H9 (cell line): ENCODE measurements around the gene UBE2E1. TPM values are rescaled to one million over a fixed set of nuclear protein-coding genes. Genes with fewer than 3 reads are reported as not detected.

Source experiments
- DNase-seq: peaks from one replicate; pipeline ENCODE4 v3.0.0-alpha.2; 2017
- H2AFZ ChIP-seq: one replicate; pipeline ENCODE4 v1.6.1; 2013; ENCODE audit warnings: mild to moderate bottlenecking, low read length, control low read depth, moderate library complexity
- H2AK5ac ChIP-seq: 2 replicates; pipeline ENCODE4 v1.6.1; 2013; ENCODE audit warnings: low read length, control low read depth, mixed read lengths; ENCODE audit not compliant: insufficient read length
- H2BK120ac ChIP-seq: one replicate; pipeline ENCODE4 v1.6.1; 2013; ENCODE audit warnings: low read depth, mild to moderate bottlenecking, low read length, control low read depth, inconsistent platforms; ENCODE audit not compliant: poor library complexity, severe bottlenecking
- H2BK12ac ChIP-seq: 2 replicates; pipeline ENCODE4 v1.6.1; 2013; ENCODE audit warnings: low read length, control low read depth, mixed read lengths, low read depth; ENCODE audit not compliant: insufficient read length
- H2BK15ac ChIP-seq: 2 replicates; pipeline ENCODE4 v1.6.1; 2013; ENCODE audit warnings: low read depth, low read length, control low read depth
- H2BK20ac ChIP-seq: one replicate; pipeline ENCODE4 v1.6.1; 2013; ENCODE audit warnings: low read depth, mild to moderate bottlenecking, low read length, control low read depth, inconsistent platforms; ENCODE audit not compliant: poor library complexity, severe bottlenecking
- H2BK5ac ChIP-seq: 2 replicates; pipeline ENCODE4 v1.6.1; 2013; ENCODE audit warnings: low read length, control low read depth, mixed read lengths; ENCODE audit not compliant: insufficient read length
- H3K14ac ChIP-seq: 2 replicates; pipeline ENCODE4 v1.6.1; 2013; ENCODE audit warnings: low read length, control low read depth; ENCODE audit not compliant: insufficient read depth
- H3K18ac ChIP-seq: 2 replicates; pipeline ENCODE4 v1.6.1; 2013; ENCODE audit warnings: low read depth, mild to moderate bottlenecking, mixed read lengths, low read length, control low read depth; ENCODE audit not compliant: insufficient read length
- H3K23ac ChIP-seq: 2 replicates; pipeline ENCODE4 v1.6.1; 2013; ENCODE audit warnings: low read length, control low read depth, mixed read lengths, low read depth; ENCODE audit not compliant: insufficient read length
- H3K23me2 ChIP-seq: 2 replicates; pipeline ENCODE4 v1.6.1; 2013; ENCODE audit warnings: low read depth, mild to moderate bottlenecking, mixed read lengths, low read length, control low read depth; ENCODE audit not compliant: insufficient read length, poor library complexity, severe bottlenecking
- H3K27ac ChIP-seq: 2 replicates; pipeline ENCODE4 v1.5.1; 2013; ENCODE audit warnings: low read length, control low read depth, mixed read lengths, low read depth; ENCODE audit not compliant: insufficient read length
- H3K27me3 ChIP-seq: 2 replicates; pipeline ENCODE4 v1.6.1; 2013; ENCODE audit warnings: low read length, control low read depth, inconsistent platforms; ENCODE audit not compliant: insufficient read depth
- H3K4ac ChIP-seq: 2 replicates; pipeline ENCODE4 v1.6.1; 2013; ENCODE audit warnings: low read depth, mild to moderate bottlenecking, control low read depth, inconsistent platforms, low read length, moderate library complexity
- H3K4me1 ChIP-seq: 2 replicates; pipeline ENCODE4 v1.6.1; 2013; ENCODE audit warnings: low read length, control low read depth, inconsistent platforms; ENCODE audit not compliant: insufficient read depth
- H3K4me2 ChIP-seq: 2 replicates; pipeline ENCODE4 v1.6.1; 2013; ENCODE audit warnings: low read length, control low read depth, mixed read lengths; ENCODE audit not compliant: insufficient read length, insufficient read depth
- H3K56ac ChIP-seq: 2 replicates; pipeline ENCODE4 v1.6.1; 2013; ENCODE audit warnings: low read depth, mild to moderate bottlenecking, mixed read lengths, low read length, control low read depth; ENCODE audit not compliant: insufficient read length
- H3K79me1 ChIP-seq: 2 replicates; pipeline ENCODE4 v1.6.1; 2013; ENCODE audit warnings: low read depth, mild to moderate bottlenecking, moderate library complexity, low read length, control low read depth, inconsistent platforms; ENCODE audit not compliant: insufficient read depth, poor library complexity, severe bottlenecking
- H3K79me2 ChIP-seq: 2 replicates; pipeline ENCODE4 v1.6.1; 2013; ENCODE audit warnings: low read length, control low read depth, inconsistent platforms; ENCODE audit not compliant: insufficient read depth
- H3K9ac ChIP-seq: 2 replicates; pipeline ENCODE4 v1.6.1; 2013; ENCODE audit warnings: low read length, control low read depth, mixed read lengths; ENCODE audit not compliant: insufficient read length; ENCODE audit errors: extremely low read depth
- H3K9me3 ChIP-seq: one replicate; pipeline ENCODE4 v1.6.1; 2013; ENCODE audit warnings: low read depth, low read length, inconsistent platforms; ENCODE audit not compliant: control insufficient read depth
- H3T11ph ChIP-seq: one replicate; pipeline ENCODE4 v1.6.1; 2013; ENCODE audit warnings: mild to moderate bottlenecking, low read length, control low read depth, inconsistent platforms
- H4K20me1 ChIP-seq: one replicate; pipeline ENCODE4 v1.6.1; 2013; ENCODE audit not compliant: control insufficient read depth, insufficient read length, insufficient read depth
- H4K5ac ChIP-seq: 2 replicates; pipeline ENCODE4 v1.6.1; 2013; ENCODE audit warnings: low read depth, mild to moderate bottlenecking, mixed read lengths, low read length, control low read depth; ENCODE audit not compliant: insufficient read length
- H4K8ac ChIP-seq: replicated peaks from 2 replicates; pipeline ENCODE4 v1.6.1; 2013; ENCODE audit warnings: low read length, control low read depth, mixed read lengths, low read depth; ENCODE audit not compliant: insufficient read length
- H4K91ac ChIP-seq: 2 replicates; pipeline ENCODE4 v1.6.1; 2013; ENCODE audit warnings: low read depth, mild to moderate bottlenecking, moderate library complexity, mixed read lengths, low read length, control low read depth; ENCODE audit not compliant: insufficient read length
- H3K27ac Mint-ChIP-seq, 3 experiments: 2 replicates in 2 of 3; 3 replicates in 1 of 3; pipeline ENCODE4 v1.8.0; 2020 to 2021; ENCODE audit warnings: mixed read lengths in 3 of 3, mild to moderate bottlenecking in 1 of 3, moderate library complexity in 1 of 3
- H3K27me3 Mint-ChIP-seq: 2 replicates; pipeline ENCODE4 v1.8.0; 2021; ENCODE audit warnings: low read depth, mild to moderate bottlenecking, moderate library complexity, mixed read lengths
- H3K36me3 Mint-ChIP-seq, 3 experiments: 2 replicates in 2 of 3; 3 replicates in 1 of 3; pipeline ENCODE4 v1.8.0; 2020 to 2021; ENCODE audit warnings: low read depth in 3 of 3, mixed read lengths in 3 of 3; ENCODE audit not compliant: insufficient read depth in 1 of 3
- H3K4me1 Mint-ChIP-seq, 2 experiments: 2 replicates each; pipeline ENCODE4 v1.8.0; 2020; ENCODE audit warnings: mixed read lengths in 2 of 2
- H3K4me3 Mint-ChIP-seq, 2 experiments: 2 replicates in 1 of 2; 3 replicates in 1 of 2; pipeline ENCODE4 v1.8.0; 2020 to 2021; ENCODE audit warnings: mild to moderate bottlenecking in 2 of 2, mixed read lengths in 2 of 2, moderate library complexity in 1 of 2
- H3K9me3 Mint-ChIP-seq, 2 experiments: 2 replicates in 1 of 2; 3 replicates in 1 of 2; pipeline ENCODE4 v1.8.0; 2020; ENCODE audit warnings: mild to moderate bottlenecking in 2 of 2, mixed read lengths in 2 of 2, moderate library complexity in 1 of 2
- CTCF ChIP-seq: fragments of 200-600 bp; sonication (generic); conservative IDR thresholded peaks from 3 replicates; pipeline ENCODE4 v1.8.0; 2021; ENCODE audit warnings: antibody characterized with exemption, mild to moderate bottlenecking
- WGBS: extraction: QIAGEN DNeasy Blood & Tissue Kit; methylation state at CpG from one replicate; pipeline ENCODE4 v1.1.7; 2013; ENCODE audit warnings: missing lambda C conversion rate, low lambda C conversion rate, mixed read lengths; ENCODE audit not compliant: insufficient read length; ENCODE audit errors: extremely low coverage; 5-methylcytosine and 5-hydroxymethylcytosine counted together
- total RNA-seq: library from RNA; stranded (reverse); gene quantifications from 2 replicates; pipeline ENCODE4 v1.2.1, GENCODE V29; 2021

Gene UBE2E1
- total RNA-seq, 1 experiment from 2014 or later, result 142 TPM

- H3K27ac ChIP-seq, result no peak overlapping the region
- H3K4ac ChIP-seq, result no peak overlapping the region
- H3K18ac ChIP-seq, result peak overlapping the region; percentile 38
- H2AK5ac ChIP-seq, result no peak overlapping the region
- DNase-seq, result no peak
- H2BK20ac ChIP-seq, result no peak overlapping the region
- no peak overlapping the region for H3K23ac ChIP-seq
- no peak overlapping the region for H3K56ac ChIP-seq
- peaks cover 5% of the 10 kb centered on the region; the same call in 1 of the 2 replicates for H3K4me1 ChIP-seq
- H2BK12ac ChIP-seq, result no peak overlapping the region
- peak overlapping the region; percentile 99; the same call in 1 of the 2 replicates for H3K14ac ChIP-seq
- H4K5ac ChIP-seq, result no peak overlapping the region
- Mint-ChIP-seq H3K27ac (peak overlapping the region; percentile 96 to 99 (median 97)), H3K27me3 (no peaks in the 10 kb centered on the region), H3K9me3 (no peaks in the 10 kb centered on the region; a peak in 2 of 5 replicates), H3K36me3 (peaks cover 16 to 50% (median 40%) of the 10 kb centered on the region in 3 experiments; a peak in 6 of 7 replicates), H3K4me3 (peak overlapping the region; percentile 93), H3K4me1 (peaks cover 55 to 57% of the 10 kb centered on the region in 2 experiments)
- H2BK120ac ChIP-seq, result no peak overlapping the region
- peak overlapping the region; percentile 82 for H3K9ac ChIP-seq
- no peak overlapping the region for H4K91ac ChIP-seq
- no peak overlapping the region for H2AFZ ChIP-seq
- H2BK5ac ChIP-seq, result no peak overlapping the region
- H3K9me3 ChIP-seq, result no peaks in the 10 kb centered on the region
- H3K23me2 ChIP-seq, result peaks cover 16% of the 10 kb centered on the region
- peaks cover 12% of the 10 kb centered on the region; the same call in 1 of the 2 replicates for H3K79me2 ChIP-seq
- no peak overlapping the region for H4K8ac ChIP-seq
- no peak for TF ChIP-seq CTCF
- H3T11ph ChIP-seq, result no peak overlapping the region
- H2BK15ac ChIP-seq, result no peak overlapping the region
- WGBS, result no CpG with 5 or more reads among the region's 10 CpGs
- no peaks in the 10 kb centered on the region for H4K20me1 ChIP-seq
- no peaks in the 10 kb centered on the region for H3K27me3 ChIP-seq
- H3K79me1 ChIP-seq, result no peaks in the 10 kb centered on the region
- peak overlapping the region; percentile 72 for H3K4me2 ChIP-seq
Measured at GRCh38 chr3:23811185-23811527, 5.4 kb downstream of the UBE2E1 start.
